ENCODE data around the gene SCNN1B.
"Not testable (repeated sequence)": the region's sequence is repeated elsewhere in the genome, so short reads cannot be mapped to it uniquely, and the experiment has no call there.

Gene SCNN1B

GRCh38 chr16:23381702-23382101 is 79.6 kb downstream of the SCNN1B start:
- DNase-seq (ENCODE audit: low spot score): not testable (repeated sequence)

- no peak for DNase-seq (ENCODE audit: low spot score)
Measured at GRCh38 chr16:23382279-23382678, 80.2 kb downstream of the SCNN1B start.

- no peak for DNase-seq (ENCODE audit: low spot score)
Measured at GRCh38 chr16:23383881-23384280, 81.8 kb downstream of the SCNN1B start.

GRCh38 chr16:23384878-23385277 is 82.8 kb downstream of the SCNN1B start:
- DNase-seq (ENCODE audit: low spot score): no peak

GRCh38 chr16:23385441-23385840 is 83.3 kb downstream of the SCNN1B start:
- no peak for DNase-seq (ENCODE audit: low spot score)

- no peak for DNase-seq (ENCODE audit: low spot score)
Measured at GRCh38 chr16:23387666-23388065, 85.6 kb downstream of the SCNN1B start.

- no peak for DNase-seq (ENCODE audit: low spot score)
Measured at GRCh38 chr16:23388786-23389185, 86.7 kb downstream of the SCNN1B start.

- DNase-seq (ENCODE audit: low spot score): no peak
Measured at GRCh38 chr16:23389201-23389600, 87.1 kb downstream of the SCNN1B start.

GRCh38 chr16:23389936-23390335 is 87.8 kb downstream of the SCNN1B start:
- DNase-seq (ENCODE audit: low spot score): not testable (repeated sequence)

- DNase-seq (ENCODE audit: low spot score): no peak
Measured at GRCh38 chr16:23391381-23392222, 89.5 kb downstream of the SCNN1B start.

- no peak for DNase-seq (ENCODE audit: low spot score)
Measured at GRCh38 chr16:23392223-23392600, 90.1 kb downstream of the SCNN1B start.

GRCh38 chr16:23394141-23394831 is 92.2 kb downstream of the SCNN1B start:
- DNase-seq (ENCODE audit: low spot score): no peak

GRCh38 chr16:23395732-23396131 is 93.6 kb downstream of the SCNN1B start:
- no peak for DNase-seq (ENCODE audit: low spot score)

GRCh38 chr16:23397464-23397863 is 95.4 kb downstream of the SCNN1B start:
- DNase-seq (ENCODE audit: low spot score): no peak

GRCh38 chr16:23398987-23399805 is 97.1 kb downstream of the SCNN1B start:
- DNase-seq (ENCODE audit: low spot score): no peak

- not testable (repeated sequence) for DNase-seq (ENCODE audit: low spot score)
Measured at GRCh38 chr16:23400447-23400846, 98.3 kb downstream of the SCNN1B start.

GRCh38 chr16:23401139-23401538 is 99.0 kb downstream of the SCNN1B start:
- DNase-seq (ENCODE audit: low spot score): no peak

GRCh38 chr16:23402100-23402499 is 100.0 kb downstream of the SCNN1B start:
- no peak for DNase-seq (ENCODE audit: low spot score)

GRCh38 chr16:23403547-23403946 is 101.4 kb downstream of the SCNN1B start:
- no peak for DNase-seq (ENCODE audit: low spot score)

- DNase-seq (ENCODE audit: low spot score): no peak
Measured at GRCh38 chr16:23406024-23406423, 103.9 kb downstream of the SCNN1B start.

GRCh38 chr16:23406546-23407240 is 104.6 kb downstream of the SCNN1B start:
- no peak for DNase-seq (ENCODE audit: low spot score)

Data from putamen (tissue), 1 donor.